NCI-H1105 (cell line): ENCODE results near the gene FCHSD2.
"Not testable (repeated sequence)": the region's sequence is repeated elsewhere in the genome, so short reads cannot be mapped to it uniquely, and the experiment has no call there.

Source experiments
- DNase-seq: peaks from one replicate; lab custom pipeline; 2025; lab: John Stamatoyannopoulos, UW

Gene FCHSD2

GRCh38 chr11:72869831-72870230, 272.3 kb downstream of the FCHSD2 start:
- no peak for DNase-seq

- no peak for DNase-seq
Observed at GRCh38 chr11:72867970-72868369, 274.1 kb downstream of the FCHSD2 start.

- DNase-seq: no peak
Observed at GRCh38 chr11:72864702-72865655, 277.1 kb downstream of the FCHSD2 start.

GRCh38 chr11:72863916-72864315, 278.2 kb downstream of the FCHSD2 start:
- DNase-seq: no peak

- DNase-seq: no peak
Observed at GRCh38 chr11:72863091-72863490, 279.0 kb downstream of the FCHSD2 start.

GRCh38 chr11:72860592-72860991, 281.5 kb downstream of the FCHSD2 start:
- no peak for DNase-seq

GRCh38 chr11:72860010-72860409, 282.1 kb downstream of the FCHSD2 start:
- no peak for DNase-seq

GRCh38 chr11:72859126-72859525, 283.0 kb downstream of the FCHSD2 start:
- DNase-seq: no peak

GRCh38 chr11:72858267-72858666, 283.9 kb downstream of the FCHSD2 start:
- DNase-seq: not testable (repeated sequence)

- no peak for DNase-seq
Observed at GRCh38 chr11:72856551-72857345, 285.4 kb downstream of the FCHSD2 start.

GRCh38 chr11:72856065-72856464, 286.1 kb downstream of the FCHSD2 start:
- no peak for DNase-seq

- DNase-seq: no peak
Observed at GRCh38 chr11:72851726-72852125, 290.4 kb downstream of the FCHSD2 start.

GRCh38 chr11:72850832-72851231, 291.3 kb downstream of the FCHSD2 start:
- DNase-seq: no peak

GRCh38 chr11:72848846-72849466, 293.2 kb downstream of the FCHSD2 start:
- DNase-seq: no peak

- no peak for DNase-seq
Observed at GRCh38 chr11:72844356-72844755, 297.8 kb downstream of the FCHSD2 start.

- no peak for DNase-seq
Observed at GRCh38 chr11:72842653-72843330, 299.3 kb downstream of the FCHSD2 start.

GRCh38 chr11:72842126-72842525, 300.0 kb downstream of the FCHSD2 start:
- no peak for DNase-seq

- no peak for DNase-seq
Observed at GRCh38 chr11:72841397-72841796, 300.7 kb downstream of the FCHSD2 start.

- DNase-seq: no peak
Observed at GRCh38 chr11:72840780-72841179, 301.3 kb downstream of the FCHSD2 start.

GRCh38 chr11:72838691-72839305, 303.3 kb downstream of the FCHSD2 start:
- DNase-seq: no peak

GRCh38 chr11:72836111-72836510, 306.0 kb downstream of the FCHSD2 start:
- no peak for DNase-seq
